Measurements from ENCODE around the gene CHRNA4.

The CHRNA4 gene

GRCh38 chr20:63322933-63323273 is 38.2 kb downstream of the CHRNA4 start:
- Histone ChIP-seq H3K36me3 (ENCODE audit: insufficient read depth, low read length) (no peaks in the 10 kb centered on the region), H3K4me1 (ENCODE audit: control insufficient read depth, insufficient read depth, low read length) (no peaks in the 10 kb centered on the region), H3K9me3 (replicated peaks; ENCODE audit: low read length) (no peaks in the 10 kb centered on the region), H3K4me2 (ENCODE audit: low read length) (no peak overlapping the region), H3K27me3 (ENCODE audit: control insufficient read depth, insufficient read depth, low read length) (peaks cover 23% of the 10 kb centered on the region), H3K9ac (ENCODE audit: low read depth, low read length) (no peak overlapping the region), H3K4me3 (ENCODE audit: low read length) (no peak overlapping the region)

GRCh38 chr20:63322146-63322932 is 38.8 kb downstream of the CHRNA4 start:
- no peak overlapping the region for H3K9ac ChIP-seq (ENCODE audit: low read depth, low read length)
- H3K36me3 ChIP-seq (ENCODE audit: insufficient read depth, low read length), result no peaks in the 10 kb centered on the region
- no peaks in the 10 kb centered on the region for H3K4me1 ChIP-seq (ENCODE audit: control insufficient read depth, insufficient read depth, low read length)
- H3K27me3 ChIP-seq (ENCODE audit: control insufficient read depth, insufficient read depth, low read length), result peaks cover 25% of the 10 kb centered on the region
- H3K4me3 ChIP-seq (ENCODE audit: low read length), result no peak overlapping the region
- H3K9me3 ChIP-seq (replicated peaks; ENCODE audit: low read length), result no peaks in the 10 kb centered on the region
- H3K4me2 ChIP-seq (ENCODE audit: low read length), result no peak overlapping the region

GRCh38 chr20:63321148-63321831 is 39.9 kb downstream of the CHRNA4 start:
- Histone ChIP-seq H3K27me3 (ENCODE audit: control insufficient read depth, insufficient read depth, low read length) (peaks cover 25% of the 10 kb centered on the region), H3K4me3 (ENCODE audit: low read length) (no peak overlapping the region), H3K9ac (ENCODE audit: low read depth, low read length) (no peak overlapping the region), H3K4me1 (ENCODE audit: control insufficient read depth, insufficient read depth, low read length) (no peaks in the 10 kb centered on the region), H3K4me2 (ENCODE audit: low read length) (no peak overlapping the region), H3K9me3 (replicated peaks; ENCODE audit: low read length) (no peaks in the 10 kb centered on the region), H3K36me3 (ENCODE audit: insufficient read depth, low read length) (no peaks in the 10 kb centered on the region)

DNA sequence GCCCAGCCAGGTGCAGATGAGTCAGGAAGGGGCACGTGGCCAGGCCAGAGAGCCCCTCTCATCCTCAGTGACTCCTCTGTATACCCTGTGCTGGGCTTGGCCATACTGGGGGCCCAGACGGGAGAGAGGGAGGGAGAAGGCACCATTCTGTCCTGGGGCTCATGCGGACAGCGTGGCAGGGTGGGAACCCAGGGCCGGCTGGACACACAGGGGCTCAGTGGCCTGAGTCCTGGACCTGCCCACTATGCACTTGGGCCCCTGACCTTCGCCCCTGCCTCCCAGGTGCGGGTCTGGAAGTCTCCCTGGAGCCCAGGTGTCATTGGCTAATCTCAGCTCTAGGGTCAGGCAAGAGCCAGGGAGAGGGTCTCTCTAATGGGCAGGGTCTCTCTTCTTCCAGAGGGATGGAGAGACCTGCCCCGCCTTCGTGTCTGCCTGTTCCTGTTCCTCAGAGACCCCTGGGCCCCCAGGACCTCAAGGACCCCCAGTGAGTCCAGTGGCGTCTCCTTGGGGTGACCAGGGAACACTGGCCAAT is 40.5 kb downstream of the CHRNA4 start:
- H3K36me3 ChIP-seq (ENCODE audit: insufficient read depth, low read length), result no peaks in the 10 kb centered on the region

GRCh38 chr20:63320041-63320511 is 41.1 kb downstream of the CHRNA4 start:
- H3K9me3 ChIP-seq (replicated peaks; ENCODE audit: low read length), result no peaks in the 10 kb centered on the region
- H3K36me3 ChIP-seq (ENCODE audit: insufficient read depth, low read length), result no peaks in the 10 kb centered on the region
- H3K9ac ChIP-seq (ENCODE audit: low read depth, low read length), result no peak overlapping the region
- peaks cover 33% of the 10 kb centered on the region for H3K27me3 ChIP-seq (ENCODE audit: control insufficient read depth, insufficient read depth, low read length)
- H3K4me3 ChIP-seq (ENCODE audit: low read length), result no peak overlapping the region
- no peaks in the 10 kb centered on the region for H3K4me1 ChIP-seq (ENCODE audit: control insufficient read depth, insufficient read depth, low read length)
- H3K4me2 ChIP-seq (ENCODE audit: low read length), result no peak overlapping the region

More for the DNA sequence above, 40.5 kb downstream of the CHRNA4 start:
- Histone ChIP-seq H3K9me3 (replicated peaks; ENCODE audit: low read length) (no peaks in the 10 kb centered on the region), H3K4me1 (ENCODE audit: control insufficient read depth, insufficient read depth, low read length) (no peaks in the 10 kb centered on the region), H3K4me2 (ENCODE audit: low read length) (no peak overlapping the region), H3K9ac (ENCODE audit: low read depth, low read length) (no peak overlapping the region), H3K4me3 (ENCODE audit: low read length) (no peak overlapping the region), H3K27me3 (ENCODE audit: control insufficient read depth, insufficient read depth, low read length) (peaks cover 27% of the 10 kb centered on the region)

DNA sequence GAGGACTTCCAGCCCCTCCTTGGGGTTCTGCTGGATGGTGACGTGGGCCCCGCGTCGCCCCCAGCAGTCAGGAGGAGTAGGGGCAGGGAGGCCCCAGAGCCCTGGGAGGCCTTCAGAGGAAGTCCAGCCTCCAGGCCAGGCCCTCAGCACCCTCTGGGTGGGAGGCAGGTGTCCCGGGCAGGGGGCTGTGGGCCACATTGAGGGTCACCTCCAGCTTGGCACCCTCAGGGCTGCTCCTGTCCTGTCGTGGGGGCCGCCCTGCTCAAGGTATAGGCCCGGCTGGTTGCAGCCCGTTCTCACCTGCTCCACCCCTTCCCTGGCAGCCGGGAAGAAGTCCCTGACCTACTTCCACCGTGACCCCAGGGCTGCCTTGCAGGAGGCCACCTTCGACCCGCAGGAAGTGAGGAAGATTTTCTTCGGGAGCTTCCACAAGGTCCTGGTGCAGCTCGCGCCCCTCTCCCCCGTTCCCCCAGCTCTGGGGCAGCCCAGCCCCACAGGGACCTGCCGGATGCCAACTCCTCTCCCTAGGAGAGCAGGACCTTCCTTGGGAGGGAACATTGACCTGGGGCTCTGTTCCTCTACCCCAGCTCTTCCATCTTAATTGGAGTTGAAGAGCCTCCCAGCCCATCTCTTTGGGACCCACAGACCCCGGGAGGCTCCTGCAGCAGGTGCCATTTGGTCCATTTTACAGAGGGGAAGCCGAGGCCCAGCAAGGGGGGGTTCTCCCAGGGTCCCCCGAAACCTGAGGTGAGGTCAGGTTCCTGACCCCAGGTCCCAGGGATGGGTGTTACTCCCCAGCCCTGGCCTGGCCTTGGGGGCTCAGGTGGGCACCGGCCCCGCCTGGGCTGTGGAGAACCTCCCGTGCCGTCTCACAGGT is 41.7 kb downstream of the CHRNA4 start:
- H3K4me1 ChIP-seq (ENCODE audit: control insufficient read depth, insufficient read depth, low read length), result no peaks in the 10 kb centered on the region
- H3K36me3 ChIP-seq (ENCODE audit: insufficient read depth, low read length), result no peaks in the 10 kb centered on the region
- H3K9me3 ChIP-seq (replicated peaks; ENCODE audit: low read length), result no peaks in the 10 kb centered on the region
- H3K4me3 ChIP-seq (ENCODE audit: low read length), result no peak overlapping the region
- peaks cover 36% of the 10 kb centered on the region for H3K27me3 ChIP-seq (ENCODE audit: control insufficient read depth, insufficient read depth, low read length)
- H3K9ac ChIP-seq (ENCODE audit: low read depth, low read length), result no peak overlapping the region
- no peak overlapping the region for H3K4me2 ChIP-seq (ENCODE audit: low read length)

DNA sequence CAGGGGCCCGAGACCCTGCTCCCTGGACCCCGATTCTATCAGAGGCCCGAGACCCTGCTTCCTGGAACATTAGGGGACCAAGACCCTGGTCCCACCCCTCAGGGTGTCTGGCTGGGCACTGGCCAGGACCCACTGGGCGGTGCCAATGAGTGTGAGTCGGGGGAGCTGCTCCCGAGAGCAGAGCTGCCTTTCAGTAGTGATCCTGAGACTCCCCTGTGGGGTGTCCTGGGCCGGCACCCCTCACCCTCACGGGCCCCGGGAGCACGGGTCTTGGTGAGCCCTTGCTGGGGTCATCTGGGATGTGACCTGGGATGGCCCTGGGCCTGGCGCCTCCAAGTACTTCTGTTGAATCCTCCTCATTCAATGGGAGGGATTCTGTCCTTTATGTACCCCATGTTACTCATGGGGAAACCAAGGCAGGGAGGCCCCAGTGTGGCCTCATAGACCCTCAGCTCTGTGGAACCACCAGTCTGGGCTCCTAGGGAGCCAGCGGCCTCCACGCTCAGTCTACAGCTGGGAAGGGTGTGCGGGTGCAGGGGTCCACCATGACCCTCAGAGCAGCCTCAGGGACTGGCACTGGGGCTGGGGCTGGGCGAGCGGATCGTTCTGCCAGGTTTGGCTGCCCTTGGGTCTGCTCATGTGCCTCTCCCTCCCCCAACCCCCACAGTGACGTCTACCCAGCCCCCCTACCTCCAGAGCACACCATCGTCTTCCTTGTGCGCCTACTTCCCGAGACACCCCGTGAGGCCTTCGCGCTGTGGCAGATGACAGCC is 42.6 kb downstream of the CHRNA4 start:
- H3K9me3 ChIP-seq (replicated peaks; ENCODE audit: low read length), result no peaks in the 10 kb centered on the region
- peaks cover 35% of the 10 kb centered on the region for H3K27me3 ChIP-seq (ENCODE audit: control insufficient read depth, insufficient read depth, low read length)
- H3K36me3 ChIP-seq (ENCODE audit: insufficient read depth, low read length), result no peaks in the 10 kb centered on the region
- no peak overlapping the region for H3K9ac ChIP-seq (ENCODE audit: low read depth, low read length)
- H3K4me2 ChIP-seq (ENCODE audit: low read length), result no peak overlapping the region
- no peaks in the 10 kb centered on the region for H3K4me1 ChIP-seq (ENCODE audit: control insufficient read depth, insufficient read depth, low read length)
- H3K4me3 ChIP-seq (ENCODE audit: low read length), result no peak overlapping the region

DNA sequence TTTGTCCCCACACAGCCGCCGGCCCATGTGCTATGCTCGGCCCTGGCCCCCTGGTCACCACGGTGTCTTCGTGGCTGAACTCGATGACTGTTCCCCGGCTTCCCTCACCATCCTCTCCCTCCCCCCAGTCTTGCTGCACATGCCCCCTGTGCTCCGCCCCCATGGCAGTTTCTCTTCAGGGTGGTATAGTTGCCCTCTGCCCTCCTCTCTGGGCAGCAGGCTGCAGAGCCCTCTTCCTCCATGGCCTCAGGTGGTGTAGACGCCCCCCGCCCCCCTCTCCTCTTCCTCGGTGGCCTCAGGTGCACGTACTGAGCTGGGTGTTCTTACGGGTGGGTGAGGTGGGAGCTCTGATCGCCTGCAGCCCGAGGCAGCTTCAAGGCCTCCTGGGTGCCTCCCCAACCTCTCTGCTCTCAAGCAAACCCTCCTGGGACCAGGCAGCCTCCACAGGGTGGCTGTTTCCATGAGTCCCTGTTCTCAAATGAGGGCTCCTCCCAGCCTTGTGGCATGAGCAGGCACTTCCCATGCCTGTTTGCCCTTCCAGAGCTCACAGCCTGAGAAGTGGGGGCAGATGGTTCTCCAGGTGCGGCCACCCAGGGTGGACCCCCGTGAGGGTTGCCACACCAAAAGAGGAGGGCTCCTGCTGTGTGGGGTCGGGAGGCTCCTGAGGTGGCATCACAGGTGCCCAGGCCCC is 43.4 kb downstream of the CHRNA4 start:
- Histone ChIP-seq H3K4me2 (ENCODE audit: low read length) (no peak overlapping the region), H3K36me3 (ENCODE audit: insufficient read depth, low read length) (no peaks in the 10 kb centered on the region), H3K9ac (ENCODE audit: low read depth, low read length) (no peak overlapping the region), H3K4me3 (ENCODE audit: low read length) (no peak overlapping the region), H3K4me1 (ENCODE audit: control insufficient read depth, insufficient read depth, low read length) (no peaks in the 10 kb centered on the region), H3K27me3 (ENCODE audit: control insufficient read depth, insufficient read depth, low read length) (peaks cover 27% of the 10 kb centered on the region), H3K9me3 (replicated peaks; ENCODE audit: low read length) (no peaks in the 10 kb centered on the region)

DNA sequence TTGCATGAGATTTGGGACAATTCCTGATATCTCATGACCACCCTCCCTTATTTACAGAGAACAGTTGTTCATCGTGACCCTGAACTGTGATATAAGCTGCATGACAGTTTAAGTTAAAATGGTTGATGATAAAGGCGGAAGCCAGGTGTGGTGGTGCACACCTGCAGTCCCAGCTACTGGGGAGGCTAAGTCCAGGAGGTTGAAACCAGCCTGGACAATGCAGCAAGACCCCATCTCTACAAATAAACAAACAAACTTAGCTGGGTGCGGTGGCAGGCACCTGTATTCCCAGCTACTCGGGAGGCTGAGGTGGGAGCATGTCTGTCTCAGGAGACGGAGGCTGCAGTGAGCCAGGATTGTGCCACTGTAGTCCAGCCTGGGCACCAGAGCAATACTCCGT is 44.1 kb downstream of the CHRNA4 start:
- Histone ChIP-seq H3K36me3 (ENCODE audit: insufficient read depth, low read length) (no peaks in the 10 kb centered on the region), H3K4me2 (ENCODE audit: low read length) (no peak overlapping the region), H3K4me3 (ENCODE audit: low read length) (no peak overlapping the region), H3K9ac (ENCODE audit: low read depth, low read length) (no peak overlapping the region), H3K27me3 (ENCODE audit: control insufficient read depth, insufficient read depth, low read length) (peaks cover 21% of the 10 kb centered on the region), H3K4me1 (ENCODE audit: control insufficient read depth, insufficient read depth, low read length) (no peaks in the 10 kb centered on the region), H3K9me3 (replicated peaks; ENCODE audit: low read length) (no peaks in the 10 kb centered on the region)

GRCh38 chr20:63316502-63316921 is 44.6 kb downstream of the CHRNA4 start:
- Histone ChIP-seq H3K9me3 (replicated peaks; ENCODE audit: low read length) (no peaks in the 10 kb centered on the region), H3K27me3 (ENCODE audit: control insufficient read depth, insufficient read depth, low read length) (peaks cover 21% of the 10 kb centered on the region), H3K4me2 (ENCODE audit: low read length) (no peak overlapping the region), H3K36me3 (ENCODE audit: insufficient read depth, low read length) (no peaks in the 10 kb centered on the region), H3K4me1 (ENCODE audit: control insufficient read depth, insufficient read depth, low read length) (no peaks in the 10 kb centered on the region), H3K9ac (ENCODE audit: low read depth, low read length) (no peak overlapping the region), H3K4me3 (ENCODE audit: low read length) (no peak overlapping the region)

Measured in skeletal muscle satellite cell (primary cell).